H9 (cell line): ENCODE data around the gene WDFY1. TPM values are rescaled to one million over a fixed set of nuclear protein-coding genes. Genes with fewer than 3 reads are reported as not detected.

Experiments
- DNase-seq: peaks from one replicate; pipeline ENCODE4 v3.0.0-alpha.2; 2017
- H2AFZ ChIP-seq: one replicate; pipeline ENCODE4 v1.6.1; 2013; ENCODE audit warnings: mild to moderate bottlenecking, low read length, control low read depth, moderate library complexity
- H2AK5ac ChIP-seq: 2 replicates; pipeline ENCODE4 v1.6.1; 2013; ENCODE audit warnings: low read length, control low read depth, mixed read lengths; ENCODE audit not compliant: insufficient read length
- H2BK120ac ChIP-seq: one replicate; pipeline ENCODE4 v1.6.1; 2013; ENCODE audit warnings: low read depth, mild to moderate bottlenecking, low read length, control low read depth, inconsistent platforms; ENCODE audit not compliant: poor library complexity, severe bottlenecking
- H2BK12ac ChIP-seq: 2 replicates; pipeline ENCODE4 v1.6.1; 2013; ENCODE audit warnings: low read length, control low read depth, mixed read lengths, low read depth; ENCODE audit not compliant: insufficient read length
- H2BK15ac ChIP-seq: 2 replicates; pipeline ENCODE4 v1.6.1; 2013; ENCODE audit warnings: low read depth, low read length, control low read depth
- H2BK20ac ChIP-seq: one replicate; pipeline ENCODE4 v1.6.1; 2013; ENCODE audit warnings: low read depth, mild to moderate bottlenecking, low read length, control low read depth, inconsistent platforms; ENCODE audit not compliant: poor library complexity, severe bottlenecking
- H2BK5ac ChIP-seq: 2 replicates; pipeline ENCODE4 v1.6.1; 2013; ENCODE audit warnings: low read length, control low read depth, mixed read lengths; ENCODE audit not compliant: insufficient read length
- H3K14ac ChIP-seq: 2 replicates; pipeline ENCODE4 v1.6.1; 2013; ENCODE audit warnings: low read length, control low read depth; ENCODE audit not compliant: insufficient read depth
- H3K18ac ChIP-seq: 2 replicates; pipeline ENCODE4 v1.6.1; 2013; ENCODE audit warnings: low read depth, mild to moderate bottlenecking, mixed read lengths, low read length, control low read depth; ENCODE audit not compliant: insufficient read length
- H3K23ac ChIP-seq: 2 replicates; pipeline ENCODE4 v1.6.1; 2013; ENCODE audit warnings: low read length, control low read depth, mixed read lengths, low read depth; ENCODE audit not compliant: insufficient read length
- H3K23me2 ChIP-seq: 2 replicates; pipeline ENCODE4 v1.6.1; 2013; ENCODE audit warnings: low read depth, mild to moderate bottlenecking, mixed read lengths, low read length, control low read depth; ENCODE audit not compliant: insufficient read length, poor library complexity, severe bottlenecking
- H3K27ac ChIP-seq: 2 replicates; pipeline ENCODE4 v1.5.1; 2013; ENCODE audit warnings: low read length, control low read depth, mixed read lengths, low read depth; ENCODE audit not compliant: insufficient read length
- H3K27me3 ChIP-seq: 2 replicates; pipeline ENCODE4 v1.6.1; 2013; ENCODE audit warnings: low read length, control low read depth, inconsistent platforms; ENCODE audit not compliant: insufficient read depth
- H3K4ac ChIP-seq: 2 replicates; pipeline ENCODE4 v1.6.1; 2013; ENCODE audit warnings: low read depth, mild to moderate bottlenecking, control low read depth, inconsistent platforms, low read length, moderate library complexity
- H3K4me1 ChIP-seq: 2 replicates; pipeline ENCODE4 v1.6.1; 2013; ENCODE audit warnings: low read length, control low read depth, inconsistent platforms; ENCODE audit not compliant: insufficient read depth
- H3K4me2 ChIP-seq: 2 replicates; pipeline ENCODE4 v1.6.1; 2013; ENCODE audit warnings: low read length, control low read depth, mixed read lengths; ENCODE audit not compliant: insufficient read length, insufficient read depth
- H3K56ac ChIP-seq: 2 replicates; pipeline ENCODE4 v1.6.1; 2013; ENCODE audit warnings: low read depth, mild to moderate bottlenecking, mixed read lengths, low read length, control low read depth; ENCODE audit not compliant: insufficient read length
- H3K79me1 ChIP-seq: 2 replicates; pipeline ENCODE4 v1.6.1; 2013; ENCODE audit warnings: low read depth, mild to moderate bottlenecking, moderate library complexity, low read length, control low read depth, inconsistent platforms; ENCODE audit not compliant: insufficient read depth, poor library complexity, severe bottlenecking
- H3K79me2 ChIP-seq: 2 replicates; pipeline ENCODE4 v1.6.1; 2013; ENCODE audit warnings: low read length, control low read depth, inconsistent platforms; ENCODE audit not compliant: insufficient read depth
- H3K9ac ChIP-seq: 2 replicates; pipeline ENCODE4 v1.6.1; 2013; ENCODE audit warnings: low read length, control low read depth, mixed read lengths; ENCODE audit not compliant: insufficient read length; ENCODE audit errors: extremely low read depth
- H3K9me3 ChIP-seq: one replicate; pipeline ENCODE4 v1.6.1; 2013; ENCODE audit warnings: low read depth, low read length, inconsistent platforms; ENCODE audit not compliant: control insufficient read depth
- H3T11ph ChIP-seq: one replicate; pipeline ENCODE4 v1.6.1; 2013; ENCODE audit warnings: mild to moderate bottlenecking, low read length, control low read depth, inconsistent platforms
- H4K20me1 ChIP-seq: one replicate; pipeline ENCODE4 v1.6.1; 2013; ENCODE audit not compliant: control insufficient read depth, insufficient read length, insufficient read depth
- H4K5ac ChIP-seq: 2 replicates; pipeline ENCODE4 v1.6.1; 2013; ENCODE audit warnings: low read depth, mild to moderate bottlenecking, mixed read lengths, low read length, control low read depth; ENCODE audit not compliant: insufficient read length
- H4K8ac ChIP-seq: replicated peaks from 2 replicates; pipeline ENCODE4 v1.6.1; 2013; ENCODE audit warnings: low read length, control low read depth, mixed read lengths, low read depth; ENCODE audit not compliant: insufficient read length
- H4K91ac ChIP-seq: 2 replicates; pipeline ENCODE4 v1.6.1; 2013; ENCODE audit warnings: low read depth, mild to moderate bottlenecking, moderate library complexity, mixed read lengths, low read length, control low read depth; ENCODE audit not compliant: insufficient read length
- H3K27ac Mint-ChIP-seq, 3 experiments: 2 replicates in 2 of 3; 3 replicates in 1 of 3; pipeline ENCODE4 v1.8.0; 2020 to 2021; ENCODE audit warnings: mixed read lengths in 3 of 3, mild to moderate bottlenecking in 1 of 3, moderate library complexity in 1 of 3
- H3K27me3 Mint-ChIP-seq: 2 replicates; pipeline ENCODE4 v1.8.0; 2021; ENCODE audit warnings: low read depth, mild to moderate bottlenecking, moderate library complexity, mixed read lengths
- H3K36me3 Mint-ChIP-seq, 3 experiments: 2 replicates in 2 of 3; 3 replicates in 1 of 3; pipeline ENCODE4 v1.8.0; 2020 to 2021; ENCODE audit warnings: low read depth in 3 of 3, mixed read lengths in 3 of 3; ENCODE audit not compliant: insufficient read depth in 1 of 3
- H3K4me1 Mint-ChIP-seq, 2 experiments: 2 replicates each; pipeline ENCODE4 v1.8.0; 2020; ENCODE audit warnings: mixed read lengths in 2 of 2
- H3K4me3 Mint-ChIP-seq, 2 experiments: 2 replicates in 1 of 2; 3 replicates in 1 of 2; pipeline ENCODE4 v1.8.0; 2020 to 2021; ENCODE audit warnings: mild to moderate bottlenecking in 2 of 2, mixed read lengths in 2 of 2, moderate library complexity in 1 of 2
- H3K9me3 Mint-ChIP-seq, 2 experiments: 2 replicates in 1 of 2; 3 replicates in 1 of 2; pipeline ENCODE4 v1.8.0; 2020; ENCODE audit warnings: mild to moderate bottlenecking in 2 of 2, mixed read lengths in 2 of 2, moderate library complexity in 1 of 2
- WGBS: extraction: QIAGEN DNeasy Blood & Tissue Kit; methylation state at CpG from one replicate; pipeline ENCODE4 v1.1.7; 2013; ENCODE audit warnings: missing lambda C conversion rate, low lambda C conversion rate, mixed read lengths; ENCODE audit not compliant: insufficient read length; ENCODE audit errors: extremely low coverage; 5-methylcytosine and 5-hydroxymethylcytosine counted together
- total RNA-seq: library from RNA; stranded (reverse); gene quantifications from 2 replicates; pipeline ENCODE4 v1.2.1, GENCODE V29; 2021
- TF ChIP-seq, protein P1 (sequence below): fragments of 200-600 bp; sonication (generic); conservative IDR thresholded peaks from 3 replicates; pipeline ENCODE4 v1.8.0; 2021; ENCODE audit warnings: antibody characterized with exemption, mild to moderate bottlenecking

The WDFY1 gene
- total RNA-seq, 1 experiment from 2014 or later, result 54.1 TPM

DNA sequence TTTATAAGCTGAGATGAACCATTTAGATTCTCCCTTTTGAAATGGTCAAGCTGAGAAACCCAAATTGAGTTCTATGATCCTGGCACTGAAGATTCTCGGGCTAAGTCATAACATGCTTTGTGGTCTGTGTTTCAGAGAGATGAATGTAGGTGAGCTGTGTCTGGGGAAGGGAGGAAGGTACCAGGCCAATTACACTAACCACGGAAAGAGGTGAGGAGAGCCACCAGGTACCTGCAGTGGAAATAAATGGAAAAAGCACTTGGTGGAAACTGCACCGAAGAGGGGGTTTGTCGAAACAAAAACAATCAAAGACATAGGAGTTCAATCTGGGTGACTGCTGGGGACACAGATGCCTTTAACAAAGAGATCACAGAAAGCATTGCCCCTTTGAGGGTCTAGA, 11.2 kb upstream of the WDFY1 start:
- H3K9ac ChIP-seq, result no peak overlapping the region
- no peak overlapping the region for H4K91ac ChIP-seq
- Mint-ChIP-seq H3K36me3 (peaks cover 5 to 21% (median 14%) of the 10 kb centered on the region in 3 experiments; a peak in 5 of 7 replicates), H3K4me1 (peaks cover 42 to 52% of the 10 kb centered on the region in 2 experiments), H3K4me3 (peak overlapping the region in 1 of 2 experiments; percentile 8; a peak in 3 of 5 replicates), H3K27ac (no peak overlapping the region), H3K27me3 (peaks cover 3% of the 10 kb centered on the region), H3K9me3 (no peaks in the 10 kb centered on the region)
- H4K8ac ChIP-seq, result no peak overlapping the region
- no peak overlapping the region for H3K14ac ChIP-seq
- H4K5ac ChIP-seq, result no peak overlapping the region
- TF ChIP-seq, protein P1, sequence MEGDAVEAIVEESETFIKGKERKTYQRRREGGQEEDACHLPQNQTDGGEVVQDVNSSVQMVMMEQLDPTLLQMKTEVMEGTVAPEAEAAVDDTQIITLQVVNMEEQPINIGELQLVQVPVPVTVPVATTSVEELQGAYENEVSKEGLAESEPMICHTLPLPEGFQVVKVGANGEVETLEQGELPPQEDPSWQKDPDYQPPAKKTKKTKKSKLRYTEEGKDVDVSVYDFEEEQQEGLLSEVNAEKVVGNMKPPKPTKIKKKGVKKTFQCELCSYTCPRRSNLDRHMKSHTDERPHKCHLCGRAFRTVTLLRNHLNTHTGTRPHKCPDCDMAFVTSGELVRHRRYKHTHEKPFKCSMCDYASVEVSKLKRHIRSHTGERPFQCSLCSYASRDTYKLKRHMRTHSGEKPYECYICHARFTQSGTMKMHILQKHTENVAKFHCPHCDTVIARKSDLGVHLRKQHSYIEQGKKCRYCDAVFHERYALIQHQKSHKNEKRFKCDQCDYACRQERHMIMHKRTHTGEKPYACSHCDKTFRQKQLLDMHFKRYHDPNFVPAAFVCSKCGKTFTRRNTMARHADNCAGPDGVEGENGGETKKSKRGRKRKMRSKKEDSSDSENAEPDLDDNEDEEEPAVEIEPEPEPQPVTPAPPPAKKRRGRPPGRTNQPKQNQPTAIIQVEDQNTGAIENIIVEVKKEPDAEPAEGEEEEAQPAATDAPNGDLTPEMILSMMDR, result no peak
- H2BK15ac ChIP-seq, result no peak overlapping the region
- no peak overlapping the region for H3K27ac ChIP-seq
- H3K4ac ChIP-seq, result no peak overlapping the region
- H3K79me1 ChIP-seq, result no peaks in the 10 kb centered on the region
- H2BK20ac ChIP-seq, result no peak overlapping the region
- H3K18ac ChIP-seq, result peak overlapping the region; percentile 31
- H3K4me2 ChIP-seq, result no peak overlapping the region
- H2AFZ ChIP-seq, result peak overlapping the region; percentile 90
- no peaks in the 10 kb centered on the region for H3K9me3 ChIP-seq
- H3K23me2 ChIP-seq, result no peaks in the 10 kb centered on the region
- H3K27me3 ChIP-seq, result no peaks in the 10 kb centered on the region
- no peaks in the 10 kb centered on the region for H4K20me1 ChIP-seq
- no peak overlapping the region for H2AK5ac ChIP-seq
- whole genome bisulfite sequencing, result no CpG with 5 or more reads among the region's 4 CpGs
- H3K79me2 ChIP-seq, result peaks cover 24% of the 10 kb centered on the region; the same call in 1 of the 2 replicates
- no peak overlapping the region for H3T11ph ChIP-seq
- H2BK12ac ChIP-seq, result no peak overlapping the region
- no peak overlapping the region for H2BK120ac ChIP-seq
- H2BK5ac ChIP-seq, result no peak overlapping the region
- peaks cover 4% of the 10 kb centered on the region; the same call in 1 of the 2 replicates for H3K4me1 ChIP-seq
- H3K23ac ChIP-seq, result no peak overlapping the region
- H3K56ac ChIP-seq, result no peak overlapping the region
- DNase-seq, result no peak
